Raji (cell line): ENCODE data around the gene SLC22A4.

Experiments used
- POLR2A ChIP-seq: IDR thresholded peaks from 2 replicates; pipeline ENCODE4 v1.6.1; 2011; ENCODE audit warnings: low read depth, low read length, control low read depth; ENCODE audit not compliant: insufficient read depth

Gene SLC22A4

DNA sequence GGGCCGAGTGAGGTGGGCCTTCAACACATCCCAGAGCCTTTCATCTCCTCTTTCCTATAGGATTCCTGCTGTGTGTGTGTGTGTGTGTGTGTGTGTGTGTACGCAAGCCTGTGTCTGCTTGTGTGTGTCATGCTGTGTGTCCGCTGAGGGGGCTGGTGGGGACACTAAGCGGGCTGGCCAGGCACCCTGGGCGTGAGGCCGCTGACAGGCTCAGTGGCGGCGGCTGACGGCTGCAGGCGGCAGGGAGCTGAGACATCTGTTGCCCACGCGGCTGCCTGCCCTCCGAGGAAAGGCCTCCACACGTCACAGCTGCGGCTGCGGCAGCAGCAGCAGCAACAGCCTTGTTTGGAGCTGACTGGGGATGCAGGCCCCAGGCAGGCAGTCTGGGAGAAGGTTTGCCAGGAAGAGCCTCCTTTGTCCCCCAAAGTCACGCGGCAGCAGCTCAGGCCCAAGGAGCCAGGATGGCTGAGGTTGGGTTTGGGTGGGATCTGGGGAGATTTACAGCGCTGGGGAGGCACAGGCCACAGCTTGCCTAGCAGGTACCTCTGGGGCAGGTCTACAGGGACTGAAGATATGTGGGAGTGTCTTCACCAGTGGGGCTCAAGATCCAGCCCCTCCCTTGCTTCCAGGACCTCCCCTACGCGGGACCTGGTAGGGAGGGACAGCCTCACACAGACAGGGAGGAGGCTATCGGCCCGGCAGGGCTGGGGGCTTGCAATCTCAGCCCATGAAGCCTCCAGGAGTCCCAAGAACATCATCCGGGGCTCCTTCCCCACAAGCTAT, 34.9 kb upstream of the SLC22A4 start:
- TF ChIP-seq POLR2A, result no peak

DNA sequence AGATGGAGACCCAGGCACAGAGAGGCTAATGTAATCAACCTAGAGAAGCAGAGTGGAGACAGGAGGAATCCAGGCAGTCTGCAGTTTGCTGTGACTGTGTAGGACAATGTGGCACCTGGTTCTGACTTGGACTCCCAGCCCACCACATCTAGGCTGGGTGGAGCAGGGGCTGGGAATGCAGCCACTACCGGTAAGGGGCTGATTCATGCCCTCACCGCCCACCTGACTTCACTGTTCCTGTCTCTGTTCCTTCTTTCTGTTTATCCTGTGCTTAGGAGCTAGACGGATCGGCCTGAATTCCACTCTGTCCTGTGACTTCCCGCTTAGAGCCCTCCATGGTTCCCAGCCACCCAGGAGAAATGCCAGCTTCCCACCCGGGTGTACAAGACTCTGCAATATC, 34.1 kb upstream of the SLC22A4 start:
- no peak for TF ChIP-seq POLR2A

DNA sequence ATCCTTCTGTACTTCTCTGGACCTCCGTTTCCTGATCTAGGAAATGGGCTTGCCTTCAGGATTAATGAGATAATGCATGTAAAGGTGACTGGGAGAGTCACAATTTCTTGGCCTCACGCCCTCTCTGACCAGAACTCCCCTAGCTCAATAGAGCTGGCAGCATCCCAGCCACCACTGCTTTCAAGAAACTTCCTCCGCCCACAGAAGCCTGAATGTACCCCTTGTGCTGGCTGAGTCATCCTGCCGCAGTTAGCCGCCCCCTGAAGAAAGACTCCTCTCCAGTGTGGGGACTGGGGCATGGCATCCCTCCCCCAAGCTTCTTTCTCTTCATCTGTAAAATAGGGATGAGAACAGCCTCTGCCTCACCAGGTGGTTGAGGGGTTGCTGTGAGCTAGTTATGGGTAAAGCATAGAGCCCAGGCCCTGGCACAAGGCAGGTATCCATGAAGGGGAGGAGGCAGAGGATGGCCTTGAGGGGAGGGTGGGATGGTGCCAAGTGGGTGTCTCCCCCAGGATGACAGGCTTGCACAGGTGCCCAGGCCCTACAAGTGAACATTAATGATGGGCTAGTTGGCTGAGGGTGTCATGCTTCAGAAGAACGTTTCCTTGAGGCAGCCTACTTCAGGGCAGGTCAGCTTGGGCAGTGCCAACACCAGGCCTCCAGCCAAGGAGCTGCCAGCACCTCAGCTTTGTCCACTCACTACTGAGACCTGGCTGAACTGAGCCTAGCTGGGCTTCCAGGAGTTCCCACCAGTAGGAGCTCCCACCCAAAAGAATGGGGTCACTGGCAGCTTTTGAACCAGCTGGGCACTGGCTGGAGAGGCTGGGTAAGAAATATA, 33.3 kb upstream of the SLC22A4 start:
- no peak for TF ChIP-seq POLR2A

DNA sequence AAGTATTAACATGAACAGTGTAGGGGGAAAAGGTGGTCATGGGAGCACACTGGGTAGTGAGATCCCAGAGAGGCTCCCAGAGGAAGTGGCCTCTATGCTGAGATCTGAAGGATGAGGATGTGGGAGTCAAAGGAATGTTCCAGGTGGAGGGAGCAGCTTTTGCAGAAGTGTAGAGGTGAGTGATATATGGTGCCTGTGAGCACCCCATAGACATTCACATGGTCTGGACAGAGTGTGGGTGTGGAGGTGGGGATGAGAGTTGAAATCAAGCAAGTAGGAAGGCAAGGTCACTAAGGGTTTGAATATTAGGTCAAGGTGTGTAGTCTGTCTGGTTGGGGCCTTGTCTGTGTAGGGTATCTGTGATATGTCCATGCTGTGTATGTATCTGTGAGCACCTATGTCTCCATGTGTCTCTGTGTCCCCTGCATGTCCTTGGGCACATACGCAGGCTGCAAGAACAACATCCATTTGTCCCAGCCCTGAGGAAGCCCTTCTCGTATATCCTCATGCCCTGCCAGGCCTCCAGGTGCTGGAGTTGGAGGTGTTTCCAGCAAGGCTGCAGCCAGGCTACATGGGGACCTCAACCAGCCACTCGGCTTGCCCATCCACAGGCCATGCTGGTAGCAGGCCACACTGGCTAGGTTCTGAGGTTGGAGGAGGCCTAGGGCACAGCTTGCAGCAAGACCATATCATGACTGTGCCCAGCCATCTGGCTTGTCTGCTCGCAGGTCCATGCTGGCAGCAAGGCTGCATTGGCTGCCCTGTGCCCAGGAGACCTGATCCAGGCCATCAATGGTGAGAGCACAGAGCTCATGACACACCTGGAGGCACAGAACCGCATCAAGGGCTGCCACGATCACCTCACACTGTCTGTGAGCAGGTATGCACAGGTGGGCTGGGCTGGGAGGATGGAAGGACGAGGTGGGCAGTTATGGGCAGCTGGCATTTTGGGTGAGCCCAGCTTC, 32.0 kb upstream of the SLC22A4 start:
- TF ChIP-seq POLR2A, result no peak

DNA sequence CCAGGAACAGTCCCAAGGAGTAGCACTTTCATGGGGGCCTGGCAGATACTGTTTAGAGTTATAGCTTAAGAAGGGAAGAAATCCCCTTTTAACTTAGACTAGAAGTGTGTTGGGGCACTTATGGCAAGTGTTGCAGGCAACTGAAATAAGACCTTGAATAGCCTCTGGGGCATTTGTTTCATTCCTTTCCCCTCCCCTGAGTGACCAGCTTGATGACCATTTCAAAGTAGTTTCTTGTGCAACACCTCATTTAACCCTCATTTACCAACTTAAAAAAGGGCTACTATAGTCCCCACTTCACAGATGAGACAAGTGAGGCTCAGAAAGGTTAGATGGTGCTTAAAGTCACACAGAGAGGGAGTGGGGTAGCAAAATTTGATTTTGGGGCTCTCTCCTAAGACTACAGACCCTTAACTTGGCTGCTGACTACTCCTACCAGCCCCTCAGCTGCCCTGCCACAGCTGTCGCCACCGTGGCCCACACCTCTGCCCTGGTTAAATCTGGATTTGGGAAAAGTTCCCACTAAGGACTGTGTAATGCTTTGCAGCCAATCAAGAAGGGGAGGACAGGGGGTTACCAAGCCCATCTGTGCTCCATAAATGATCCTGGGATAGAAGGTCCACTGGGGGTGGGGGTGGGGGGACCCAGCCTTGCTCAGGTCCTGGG, 31.2 kb upstream of the SLC22A4 start:
- no peak for TF ChIP-seq POLR2A

DNA sequence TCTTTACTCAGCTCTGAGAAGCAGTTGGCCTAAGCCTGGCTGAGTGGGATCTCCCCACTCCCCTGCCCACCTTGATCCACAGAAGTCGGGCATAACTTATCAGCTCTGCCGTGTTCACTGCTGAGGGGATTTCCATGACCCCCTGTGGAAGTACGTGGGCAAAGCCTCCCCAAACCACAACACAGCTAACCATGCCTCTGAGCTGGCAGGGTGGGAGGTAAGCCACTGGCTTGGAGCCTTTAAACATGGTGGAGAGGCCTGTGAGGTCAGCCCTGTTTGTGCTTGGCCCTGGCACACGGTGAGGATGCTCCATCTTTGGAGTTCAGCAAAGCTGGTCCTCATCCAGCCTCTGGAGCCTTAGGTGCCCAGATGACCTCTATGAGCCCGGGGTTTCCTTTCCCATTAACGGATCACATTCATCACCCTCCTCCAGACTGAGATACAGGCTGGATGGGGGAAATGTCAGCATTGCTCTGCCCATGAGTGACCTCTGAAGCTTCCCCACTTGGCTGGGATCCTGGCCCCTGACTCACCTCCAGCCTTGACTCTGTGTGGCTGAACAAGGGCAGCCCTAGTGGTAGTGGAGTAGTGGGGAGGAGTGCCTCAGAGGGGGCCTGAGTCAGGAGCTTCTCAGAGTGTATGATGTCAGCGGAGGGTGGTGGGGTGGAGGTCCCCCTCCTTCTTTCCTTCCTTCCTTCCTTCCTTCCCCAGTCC, 30.5 kb upstream of the SLC22A4 start:
- no peak for TF ChIP-seq POLR2A

DNA sequence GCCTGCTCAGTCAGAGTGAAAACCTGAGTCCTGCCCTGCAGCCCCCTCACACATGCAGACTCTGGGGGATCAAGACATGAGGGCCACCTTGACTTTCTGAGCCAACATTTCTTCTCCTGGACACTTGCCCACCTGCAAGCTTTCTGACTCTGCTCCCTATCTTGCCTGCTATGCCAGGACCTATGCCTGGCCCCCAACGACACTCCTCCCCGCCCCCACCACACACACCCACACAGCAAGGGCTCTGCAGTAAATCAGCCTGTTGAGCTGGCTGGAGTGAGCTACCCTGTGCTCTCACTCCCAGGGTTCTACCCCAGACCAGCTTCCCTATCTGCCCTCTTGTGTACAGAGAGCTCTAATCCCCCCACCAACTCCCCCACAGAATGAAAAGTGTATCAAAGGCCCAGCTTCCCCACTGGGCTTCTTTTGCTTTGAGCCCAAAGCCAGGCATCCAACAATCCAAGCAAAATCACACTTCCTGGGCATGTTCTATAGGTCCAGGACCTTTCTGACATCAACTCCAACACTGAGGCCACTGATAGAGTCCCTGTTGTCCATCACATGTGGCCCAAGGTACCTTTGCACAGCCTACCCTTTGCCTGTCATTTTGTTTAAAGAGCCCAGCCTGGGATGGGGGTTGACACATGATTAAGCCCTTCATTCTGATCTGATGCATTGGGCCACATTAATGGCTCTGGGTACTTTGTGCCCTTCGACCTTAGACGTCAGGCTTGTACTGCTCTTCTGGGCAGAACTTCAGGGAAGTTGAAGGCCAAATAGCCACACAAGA, 29.5 kb upstream of the SLC22A4 start:
- TF ChIP-seq POLR2A, result no peak

DNA sequence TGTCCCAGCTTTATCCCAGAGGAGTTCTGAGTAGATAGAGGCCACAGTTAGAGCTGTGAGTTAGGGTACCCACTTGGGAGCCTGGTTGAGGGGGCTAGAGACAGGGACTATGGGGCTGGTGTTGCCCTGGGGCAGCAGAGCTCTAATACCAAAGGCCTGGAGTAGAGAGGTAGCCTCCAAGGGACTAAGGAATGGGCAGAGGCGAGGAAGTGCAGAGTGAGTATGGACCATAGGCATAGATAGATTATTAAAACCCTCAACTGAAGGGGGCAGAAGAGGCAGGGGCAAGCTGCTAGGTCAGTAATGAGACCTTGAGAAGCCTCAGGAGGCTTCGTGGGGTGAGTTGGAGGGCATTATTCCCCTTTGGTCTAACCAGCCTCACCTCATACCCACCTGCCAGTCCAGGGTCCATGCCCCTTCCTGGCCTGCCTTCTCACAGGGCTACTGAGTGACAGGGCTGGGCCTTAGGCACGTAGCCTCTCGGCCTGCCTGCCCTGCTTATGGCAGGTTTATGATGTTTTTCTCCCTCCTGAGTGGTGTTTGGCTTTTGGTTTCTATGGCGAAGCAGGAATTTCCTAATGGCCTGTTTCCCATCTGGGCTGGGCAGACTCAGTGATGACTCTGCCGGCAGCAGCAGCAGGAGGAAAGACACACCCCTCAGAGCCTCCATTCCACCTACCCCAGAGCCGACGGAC, 28.7 kb upstream of the SLC22A4 start:
- no peak for TF ChIP-seq POLR2A

DNA sequence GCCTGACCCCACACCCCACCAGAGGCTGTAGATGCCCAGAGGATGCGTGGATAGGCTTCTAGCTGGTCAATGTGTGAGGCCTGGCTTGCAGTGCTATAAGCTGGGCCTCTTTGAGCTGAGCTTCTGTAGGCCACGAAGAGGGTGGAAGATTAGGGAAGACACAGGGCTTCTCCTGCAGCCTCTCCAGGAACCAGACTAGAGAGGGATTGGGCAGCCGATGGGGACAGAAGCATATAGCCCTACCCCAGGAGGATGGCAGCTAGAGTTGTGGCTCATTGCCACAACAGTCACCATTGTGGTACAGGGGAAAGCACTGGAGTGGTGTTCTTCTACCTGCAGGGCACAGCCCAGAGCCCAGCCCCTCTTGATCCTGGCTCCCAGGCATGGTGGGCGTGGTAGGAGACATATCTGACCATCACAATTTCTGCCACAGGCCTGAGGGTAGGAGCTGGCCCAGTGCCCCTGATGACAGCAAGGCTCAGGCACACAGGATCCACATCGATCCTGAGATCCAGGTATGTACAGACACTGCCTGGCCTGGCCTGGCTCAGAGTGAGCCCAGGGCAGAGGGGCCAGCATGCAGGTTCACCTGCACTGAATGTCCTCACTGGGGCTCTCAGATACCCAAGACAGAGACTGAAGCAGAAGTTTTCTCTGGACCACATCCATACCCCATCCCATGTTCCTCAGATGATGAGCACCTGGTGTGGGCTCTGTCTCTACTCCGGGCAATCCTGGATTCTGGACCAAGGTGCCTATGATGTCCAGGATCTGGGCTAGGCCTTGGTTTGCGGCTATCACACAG, 28.0 kb upstream of the SLC22A4 start:
- no peak for TF ChIP-seq POLR2A

DNA sequence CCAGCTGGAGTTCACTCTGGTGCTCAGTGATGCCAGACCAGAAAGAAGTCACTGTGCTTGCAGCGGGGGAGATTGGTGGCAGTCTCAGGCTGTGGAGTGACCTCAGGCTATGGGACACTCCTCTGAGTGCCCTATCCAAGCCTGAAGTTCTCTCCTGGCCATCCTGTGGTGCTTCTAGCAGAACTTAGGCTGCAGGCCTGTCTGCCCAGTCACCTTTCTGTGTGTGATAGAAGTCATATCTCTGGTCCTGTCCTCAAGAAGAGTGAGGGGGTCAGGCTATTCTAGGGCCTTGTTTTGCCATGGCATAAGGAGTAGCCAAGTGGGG, 27.4 kb upstream of the SLC22A4 start:
- no peak for TF ChIP-seq POLR2A

DNA sequence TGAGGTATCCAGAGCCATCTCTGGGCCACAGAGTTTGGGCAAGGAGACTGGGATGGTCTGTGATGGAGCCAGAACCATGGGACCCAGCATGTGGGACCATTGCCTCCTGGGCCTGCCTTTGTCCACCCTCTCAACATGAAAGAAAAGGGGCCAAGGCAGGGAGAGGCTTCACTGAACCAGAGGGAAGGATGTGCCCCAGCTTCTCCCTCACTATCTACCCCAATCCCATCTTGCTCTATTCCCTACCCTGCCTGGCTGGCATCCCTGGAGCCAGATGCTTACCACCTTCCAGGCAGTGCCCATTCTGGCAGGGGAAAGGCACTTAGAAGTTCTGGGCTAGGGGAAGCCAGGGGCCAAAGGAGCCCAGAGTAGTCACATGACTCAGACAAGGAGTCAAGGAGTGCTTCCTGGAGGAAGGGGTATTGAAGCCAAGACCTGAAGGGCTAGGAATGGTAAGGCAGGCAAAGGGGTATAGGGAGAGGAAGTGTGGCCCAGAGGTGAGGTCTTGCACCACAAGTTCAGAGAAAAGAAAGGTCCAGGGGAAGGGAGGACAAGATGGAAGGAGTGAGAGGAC, 26.9 kb upstream of the SLC22A4 start:
- no peak for TF ChIP-seq POLR2A

DNA sequence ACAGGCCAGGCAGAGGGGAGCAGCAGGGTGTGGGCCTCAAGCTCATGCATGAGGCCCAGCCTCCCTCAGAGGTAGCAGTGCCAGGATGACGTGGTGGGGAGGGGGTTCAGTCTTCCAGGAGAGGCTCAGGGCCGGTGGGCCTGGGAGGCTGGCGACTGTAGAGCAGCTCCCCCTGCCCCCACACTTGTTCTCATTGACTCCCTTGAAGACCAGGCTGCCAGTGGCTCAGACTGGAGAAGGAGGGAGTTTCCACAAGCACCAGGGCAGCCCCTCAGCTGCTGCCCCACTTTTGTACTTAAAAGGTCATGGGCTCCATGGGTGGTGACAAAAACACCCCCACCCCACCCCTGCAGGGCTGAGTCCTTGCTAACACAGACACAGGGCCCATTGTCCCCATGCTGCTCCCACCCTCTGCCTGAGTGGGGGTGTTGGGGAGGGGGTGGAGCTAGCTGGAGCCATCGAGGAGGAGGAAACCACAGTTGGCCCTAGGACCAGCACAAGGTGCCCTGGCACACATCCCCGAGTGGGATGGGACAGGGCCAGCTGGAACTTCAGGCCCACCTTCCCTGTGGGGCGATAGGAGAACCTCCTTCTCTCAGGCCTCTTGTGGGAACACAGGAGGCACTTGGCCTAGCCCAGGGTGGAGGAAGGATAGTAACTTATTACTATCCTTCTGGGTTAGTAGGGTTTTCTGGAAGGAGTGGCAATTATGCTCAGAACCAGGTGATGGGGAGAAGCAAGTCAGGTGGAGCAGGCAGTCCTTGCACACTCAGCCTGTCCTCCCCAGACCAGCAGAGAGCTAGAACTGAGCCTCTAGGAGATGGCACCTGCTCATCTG, 26.0 kb upstream of the SLC22A4 start:
- no peak for TF ChIP-seq POLR2A
